OCI-LY1 (cell line): ENCODE results near the gene IFT57.

Experiments
- H2AFZ ChIP-seq: fragments of 200-600 bp; sonication (generic), shearing (Covaris generic); 2 replicates; pipeline ENCODE4 v1.6.0; 2014; ENCODE audit warnings: antibody characterized with exemption, mild to moderate bottlenecking, low read length
- H3F3A ChIP-seq: fragments of 200-600 bp; sonication (generic), shearing (Covaris generic); 2 replicates; pipeline ENCODE4 v1.6.0; 2014; ENCODE audit warnings: mild to moderate bottlenecking, antibody characterized with exemption, low read length, moderate library complexity; ENCODE audit not compliant: insufficient read depth
- H3K27ac ChIP-seq: fragments of 200-600 bp; sonication (generic); 2 replicates; pipeline ENCODE4 v1.5.1; 2014; ENCODE audit warnings: low read length, mixed run types, mild to moderate bottlenecking, low read depth; ENCODE audit not compliant: poor library complexity, severe bottlenecking
- H3K27me3 ChIP-seq: fragments of 200-600 bp; sonication (generic); 2 replicates; pipeline ENCODE4 v1.6.0; 2014; ENCODE audit warnings: antibody characterized with exemption, mild to moderate bottlenecking, low read length, moderate library complexity; ENCODE audit not compliant: insufficient read depth
- H3K36me3 ChIP-seq: fragments of 200-600 bp; sonication (generic); 2 replicates; pipeline ENCODE4 v1.6.1; 2014; ENCODE audit warnings: mild to moderate bottlenecking, antibody characterized with exemption, low read length, moderate library complexity, mixed read lengths; ENCODE audit not compliant: insufficient read depth
- H3K4me1 ChIP-seq: fragments of 200-600 bp; sonication (generic); 2 replicates; pipeline ENCODE4 v1.5.1; 2014; ENCODE audit warnings: mild to moderate bottlenecking, low read length, moderate library complexity; ENCODE audit not compliant: insufficient read depth, severe bottlenecking
- H3K4me2 ChIP-seq: fragments of 200-600 bp; sonication (generic), shearing (Covaris generic); 2 replicates; pipeline ENCODE4 v1.6.1; 2014; ENCODE audit warnings: low read length
- H3K4me3 ChIP-seq: fragments of 200-600 bp; sonication (generic); 2 replicates; pipeline ENCODE4 v1.5.1; 2014; ENCODE audit warnings: low read length, low read depth, mild to moderate bottlenecking, mixed read lengths; ENCODE audit not compliant: poor library complexity, severe bottlenecking
- H3K79me2 ChIP-seq: fragments of 200-600 bp; shearing (Covaris generic); 2 replicates; pipeline ENCODE4 v1.6.1; 2016; ENCODE audit warnings: mixed run types, low read length, mixed read lengths; ENCODE audit not compliant: insufficient read depth
- H3K9ac ChIP-seq: fragments of 200-600 bp; sonication (generic), shearing (Covaris generic); 2 replicates; pipeline ENCODE4 v1.6.1; 2014; ENCODE audit warnings: mild to moderate bottlenecking, low read length, mixed read lengths
- H3K9me2 ChIP-seq: fragments of 200-600 bp; sonication (generic), shearing (Covaris generic); 2 replicates; pipeline ENCODE4 v1.6.1; 2014; ENCODE audit warnings: low read depth, mild to moderate bottlenecking, low read length, mixed read lengths
- H3K9me3 ChIP-seq: fragments of 200-600 bp; shearing (Covaris generic); 2 replicates; pipeline ENCODE4 v1.6.1; 2014; ENCODE audit warnings: low read length, mixed read lengths
- H4K20me1 ChIP-seq: fragments of 200-600 bp; sonication (generic), shearing (Covaris generic); 2 replicates; pipeline ENCODE4 v1.6.0; 2016; ENCODE audit warnings: mild to moderate bottlenecking, low read length; ENCODE audit not compliant: insufficient read depth
- CTCF ChIP-seq: fragments of 200-600 bp; sonication (generic), shearing (Covaris generic); IDR thresholded peaks from 2 replicates; pipeline ENCODE4 v1.5.1; 2017; ENCODE audit warnings: mild to moderate bottlenecking, antibody characterized with exemption, low read length, moderate library complexity, mixed read lengths
- EZH2 ChIP-seq: fragments of 200-600 bp; sonication (generic), shearing (Covaris generic); IDR thresholded peaks from 2 replicates; pipeline ENCODE4 v1.8.0; 2017; ENCODE audit warnings: borderline replicate concordance, mixed run types, mild to moderate bottlenecking, antibody characterized with exemption, low read length, moderate library complexity, mixed read lengths

The IFT57 gene

DNA sequence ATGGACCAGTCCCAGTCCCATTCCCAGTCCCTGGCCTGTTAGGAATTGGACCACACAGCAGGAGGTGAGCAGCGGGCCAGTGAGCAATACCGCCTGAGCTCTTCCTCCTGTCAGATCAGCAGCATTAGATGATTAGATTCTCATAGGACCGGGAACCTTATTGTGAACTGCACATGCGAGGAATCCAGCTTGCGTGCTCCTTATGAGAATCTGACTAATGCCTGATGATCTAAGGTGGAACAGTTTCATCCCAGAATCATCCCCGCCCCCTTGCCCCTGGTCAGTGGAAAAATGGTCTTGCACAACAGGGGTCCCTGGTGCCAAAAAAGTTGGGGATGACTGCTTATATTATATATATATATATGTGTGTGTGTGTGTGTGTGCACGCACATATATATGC, 63.1 kb downstream of the IFT57 start:
- no peak overlapping the region for H3K27ac ChIP-seq

GRCh38 chr3:108158251-108158650, 64.0 kb downstream of the IFT57 start:
- Histone ChIP-seq H3F3A (no peaks in the 10 kb centered on the region), H3K9me3 (no peaks in the 10 kb centered on the region), H3K36me3 (peaks cover 11% of the 10 kb centered on the region; the same call in 1 of the 2 replicates), H4K20me1 (no peaks in the 10 kb centered on the region), H3K79me2 (no peaks in the 10 kb centered on the region), H3K4me2 (no peak overlapping the region), H3K4me3 (no peak overlapping the region), H3K9ac (no peak overlapping the region), H3K4me1 (peaks cover under 1% of the 10 kb centered on the region), H3K9me2 (no peaks in the 10 kb centered on the region), H3K27me3 (no peaks in the 10 kb centered on the region), H2AFZ (no peak overlapping the region), H3K27ac (no peak overlapping the region)
- no peak for TF ChIP-seq EZH2
- TF ChIP-seq CTCF, result no peak

More for the DNA sequence above, 63.1 kb downstream of the IFT57 start:
- Histone ChIP-seq H3K9me3 (no peaks in the 10 kb centered on the region), H3F3A (no peaks in the 10 kb centered on the region), H3K4me3 (no peak overlapping the region), H2AFZ (no peak overlapping the region), H3K4me2 (no peak overlapping the region), H3K36me3 (peaks cover 11% of the 10 kb centered on the region; the same call in 1 of the 2 replicates), H3K4me1 (no peaks in the 10 kb centered on the region), H3K79me2 (no peaks in the 10 kb centered on the region), H4K20me1 (no peaks in the 10 kb centered on the region), H3K9ac (no peak overlapping the region), H3K27me3 (no peaks in the 10 kb centered on the region), H3K9me2 (no peaks in the 10 kb centered on the region)
- TF ChIP-seq CTCF (no peak), EZH2 (no peak)

DNA sequence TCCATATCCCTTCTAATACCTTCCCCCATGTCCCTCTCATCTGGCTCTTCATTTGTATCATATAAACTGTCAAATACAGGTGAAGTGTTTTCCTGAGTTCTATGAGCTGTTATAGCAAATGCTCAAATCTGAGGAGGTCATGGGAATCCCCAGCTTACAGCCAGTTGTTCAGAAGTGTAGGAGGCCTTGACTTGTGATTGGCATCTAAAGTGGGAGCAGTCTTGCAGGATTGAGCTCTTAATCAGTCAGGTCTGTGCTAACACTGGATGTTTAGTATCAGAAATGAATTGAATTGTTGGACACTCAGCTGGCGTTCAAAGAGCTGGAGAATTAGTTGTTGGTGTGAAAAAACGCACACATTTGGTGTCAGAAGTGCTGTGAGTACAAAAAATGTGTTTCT, 65.0 kb downstream of the IFT57 start:
- Histone ChIP-seq H3K79me2 (no peaks in the 10 kb centered on the region), H3K4me3 (no peak overlapping the region), H3K27me3 (no peaks in the 10 kb centered on the region), H3K9ac (no peak overlapping the region), H4K20me1 (no peaks in the 10 kb centered on the region), H3K9me2 (no peaks in the 10 kb centered on the region), H3F3A (no peaks in the 10 kb centered on the region), H3K36me3 (peaks cover 6% of the 10 kb centered on the region; the same call in 1 of the 2 replicates), H2AFZ (no peak overlapping the region), H3K4me1 (peaks cover 3% of the 10 kb centered on the region), H3K4me2 (no peak overlapping the region), H3K27ac (no peak overlapping the region), H3K9me3 (no peaks in the 10 kb centered on the region)
- TF ChIP-seq EZH2 (no peak), CTCF (no peak)
